SK-N-SH (cell line): Measurements from ENCODE around the gene CHRM3. TPM values are rescaled to one million over a fixed set of nuclear protein-coding genes. Genes with fewer than 3 reads are reported as not detected.

ENCODE experiments used
- CTCF ChIA-PET: fragments of 300-600, 350-600 bp; formaldehyde crosslinking; extraction: SDS; loops from one replicate; lab custom pipeline; 2021; lab: Yijun Ruan, JAX
- POLR2A ChIA-PET: fragments of 350-600 bp; sonication (Branson Sonifier 250); formaldehyde crosslinking; extraction: SDS; loops from one replicate; lab custom pipeline; 2020; ENCODE audit warnings: antibody characterized with exemption, inconsistent platforms; lab: Yijun Ruan, JAX
- DNase-seq: peaks from one replicate; pipeline ENCODE4 v3.0.0; 2012
- H2AFZ ChIP-seq: fragments of 200-600 bp; sonication (generic); 2 replicates; pipeline ENCODE4 v1.8.1; 2016; ENCODE audit warnings: antibody characterized with exemption, mild to moderate bottlenecking, low read depth
- H3F3A ChIP-seq: fragments of 200-600 bp; sonication (generic); replicated peaks from 2 replicates; pipeline ENCODE3; 2016; ENCODE audit warnings: antibody characterized with exemption, mild to moderate bottlenecking; ENCODE audit not compliant: insufficient read depth
- H3K27ac ChIP-seq, 2 experiments: fragments of 200-500 bp in 1 of 2; fragments of 200-600 bp in 1 of 2; sonication (Bioruptor generic) in 1 of 2; sonication (generic), shearing (Covaris generic) in 1 of 2; 2 replicates each; pipeline versions ENCODE4 v1.5.1 to v1.6.1; 2014 to 2016; ENCODE audit warnings: low read depth in 2 of 2, inconsistent platforms in 1 of 2, low read length in 1 of 2, mild to moderate bottlenecking in 1 of 2, mixed read lengths in 1 of 2
- H3K27me3 ChIP-seq: fragments of 200-600 bp; sonication (generic), shearing (Covaris generic); 2 replicates; pipeline ENCODE4 v1.6.1; 2016; ENCODE audit warnings: mixed run types; ENCODE audit not compliant: insufficient read depth
- H3K36me3 ChIP-seq, 2 experiments: fragments of 200-500 bp in 1 of 2; fragments of 200-600 bp in 1 of 2; sonication (Bioruptor generic) in 1 of 2; sonication (generic) in 1 of 2; replicated peaks in 1 of 2; 2 replicates each; pipeline versions ENCODE3 to v1.5.1; 2014 to 2016; ENCODE audit warnings: low read length in 1 of 2, mild to moderate bottlenecking in 1 of 2; ENCODE audit not compliant: insufficient read depth in 2 of 2, control insufficient read depth in 1 of 2
- H3K4me1 ChIP-seq, 2 experiments: fragments of 200-500 bp in 1 of 2; fragments of 200-600 bp in 1 of 2; sonication (Bioruptor generic) in 1 of 2; sonication (generic), shearing (Covaris generic) in 1 of 2; 2 replicates each; pipeline versions ENCODE4 v1.5.1 to v1.6.1; 2014 to 2016; ENCODE audit warnings: low read depth in 1 of 2, low read length in 1 of 2, mixed run types in 1 of 2; ENCODE audit not compliant: insufficient read depth in 2 of 2, control insufficient read depth in 1 of 2
- H3K4me2 ChIP-seq: fragments of 200-600 bp; sonication (generic), shearing (Covaris generic); 2 replicates; pipeline ENCODE4 v1.6.1; 2017; ENCODE audit warnings: mixed run types
- H3K4me3 ChIP-seq, 2 experiments: fragments of 200-500 bp in 1 of 2; fragments of 200-600 bp in 1 of 2; sonication (Bioruptor generic) in 1 of 2; sonication (generic), shearing (Covaris generic) in 1 of 2; 2 replicates each; pipeline versions ENCODE4 v1.5.1 to v1.8.1; 2014 to 2016; ENCODE audit warnings: low read depth in 2 of 2, inconsistent platforms in 1 of 2, low read length in 1 of 2, mild to moderate bottlenecking in 1 of 2, mixed read lengths in 1 of 2, moderate library complexity in 1 of 2
- H3K79me2 ChIP-seq: fragments of 200-600 bp; sonication (generic); 2 replicates; pipeline ENCODE4 v1.8.1; 2017; ENCODE audit warnings: mild to moderate bottlenecking; ENCODE audit not compliant: insufficient read depth
- H3K9ac ChIP-seq: fragments of 200-600 bp; sonication (generic); 2 replicates; pipeline ENCODE4 v1.6.1; 2017; ENCODE audit warnings: mixed run types
- H3K9me2 ChIP-seq: fragments of 200-600 bp; sonication (generic); 2 replicates; pipeline ENCODE4 v1.6.1; 2017; ENCODE audit warnings: mixed run types
- H3K9me3 ChIP-seq: fragments of 200-600 bp; sonication (generic); 2 replicates; pipeline ENCODE4 v1.6.1; 2017; ENCODE audit warnings: mixed run types, mild to moderate bottlenecking, moderate library complexity
- H4K20me1 ChIP-seq: fragments of 200-600 bp; sonication (generic); 2 replicates; pipeline ENCODE4 v1.6.1; 2017; ENCODE audit warnings: mild to moderate bottlenecking, mixed run types; ENCODE audit not compliant: insufficient read depth
- CTCF ChIP-seq: fragments of 200-600 bp; sonication (generic); IDR thresholded peaks from 2 replicates; pipeline ENCODE4 v1.6.1; 2017; ENCODE audit warnings: antibody characterized with exemption, mild to moderate bottlenecking, moderate library complexity
- ELF1 ChIP-seq: IDR thresholded peaks from 2 replicates; pipeline ENCODE4 v1.4.0; 2012
- EP300 ChIP-seq, 2 experiments: IDR thresholded peaks; 2 replicates each; pipeline versions ENCODE4 v1.4.0 to v1.6.1; 2012; ENCODE audit warnings: borderline replicate concordance in 1 of 2, low read depth in 1 of 2, low read length in 1 of 2
- EZH2phosphoT487 ChIP-seq: fragments of 200-600 bp; sonication (generic); IDR thresholded peaks from 2 replicates; pipeline ENCODE4 v1.6.1; 2017; ENCODE audit warnings: low read depth, mixed run types, mild to moderate bottlenecking, antibody characterized with exemption, moderate library complexity, borderline replicate concordance
- FOSL2 ChIP-seq: IDR thresholded peaks from 2 replicates; pipeline ENCODE4 v1.4.0; 2012; ENCODE audit warnings: low read depth, mild to moderate bottlenecking, moderate library complexity, borderline replicate concordance
- FOXJ3 ChIP-seq: sonication (generic); formaldehyde crosslinking; IDR thresholded peaks from 2 replicates; pipeline ENCODE4 v1.5.1; 2020; ENCODE audit warnings: mild to moderate bottlenecking, missing genetic modification reagents
- GABPA ChIP-seq: IDR thresholded peaks from 2 replicates; pipeline ENCODE4 v1.4.0; 2012; ENCODE audit warnings: low read depth, mild to moderate bottlenecking
- MXI1 ChIP-seq: IDR thresholded peaks from 2 replicates; pipeline ENCODE4 v1.6.1; 2012; ENCODE audit warnings: mild to moderate bottlenecking, low read depth, low read length, improper control_type of control experiment
- NFIC ChIP-seq: IDR thresholded peaks from 2 replicates; pipeline ENCODE4 v1.4.0; 2012; ENCODE audit warnings: borderline replicate concordance
- NRF1 ChIP-seq: IDR thresholded peaks from 2 replicates; pipeline ENCODE4 v1.6.1; 2012; ENCODE audit warnings: low read depth, mild to moderate bottlenecking, low read length
- POLR2AphosphoS5 ChIP-seq: IDR thresholded peaks from 2 replicates; pipeline ENCODE4 v1.6.1; 2012; ENCODE audit warnings: low read depth, low read length
- RXRA ChIP-seq: IDR thresholded peaks from 2 replicates; pipeline ENCODE4 v1.4.0; 2012; ENCODE audit warnings: low read depth, mild to moderate bottlenecking, borderline replicate concordance
- SMC3 ChIP-seq: IDR thresholded peaks from 2 replicates; pipeline ENCODE4 v1.6.1; 2012; ENCODE audit warnings: low read depth, low read length, improper control_type of control experiment
- TAF1 ChIP-seq: IDR thresholded peaks from 2 replicates; pipeline ENCODE4 v1.6.1; 2012; ENCODE audit warnings: low read depth, mild to moderate bottlenecking, low read length, moderate library complexity, borderline replicate concordance
- TEAD4 ChIP-seq: IDR thresholded peaks from 2 replicates; pipeline ENCODE4 v1.4.0; 2012; ENCODE audit warnings: mild to moderate bottlenecking, borderline replicate concordance; ENCODE audit not compliant: insufficient read depth
- USF1 ChIP-seq: IDR thresholded peaks from 2 replicates; pipeline ENCODE4 v1.4.0; 2012; ENCODE audit warnings: low read depth, borderline replicate concordance
- USF2 ChIP-seq: fragments of 150-350 bp; IDR thresholded peaks from 2 replicates; pipeline ENCODE4 v1.6.1; 2017; ENCODE audit warnings: antibody characterized with exemption, low read length, low read depth, borderline replicate concordance
- YY1 ChIP-seq: IDR thresholded peaks from 2 replicates; pipeline ENCODE4 v1.4.0; 2012; ENCODE audit warnings: low read depth, mild to moderate bottlenecking
- ZBTB33 ChIP-seq: IDR thresholded peaks from 2 replicates; pipeline ENCODE4 v1.4.0; 2012; ENCODE audit warnings: low read depth, borderline replicate concordance
- whole genome bisulfite sequencing: methylation state at CpG from one replicate; pipeline ENCODE4 v1.1.6; 2017; ENCODE audit warnings: low lambda C conversion rate; 5-methylcytosine and 5-hydroxymethylcytosine counted together
- polyA plus RNA-seq, 3 experiments: library from polyadenylated mRNA; depleted of rRNA; stranded (reverse); fragments of >200 nt; gene quantifications; 2 replicates each; pipeline ENCODE4 v1.2.3, GENCODE V29; 2012

CHRM3 gene
- polyA plus RNA-seq, 1 of the 3 experiments (the other 2 are of a cell fraction), result 0.07 TPM

GRCh38 chr1:239349699-239350098 lies 36.7 kb upstream of the CHRM3 start:
- Histone ChIP-seq H3F3A (no peaks in the 10 kb centered on the region), H3K36me3 (no peaks in the 10 kb centered on the region), H4K20me1 (no peaks in the 10 kb centered on the region), H3K79me2 (no peaks in the 10 kb centered on the region), H3K4me2 (no peak overlapping the region), H2AFZ (no peak overlapping the region), H3K9ac (no peak overlapping the region), H3K4me3 (no peak overlapping the region), H3K9me2 (no peaks in the 10 kb centered on the region), H3K27ac (no peak overlapping the region), H3K9me3 (no peaks in the 10 kb centered on the region), H3K4me1 (no peaks in the 10 kb centered on the region; a peak in 1 of 4 replicates), H3K27me3 (no peaks in the 10 kb centered on the region)
- POLR2A ChIA-PET, result no interaction called here
- CTCF ChIA-PET, result interaction anchor here (1.0 kb wide), 1 partner anchor 206 kb away, joined by 3 read pairs; no protein-coding TSS in a partner anchor
- TF ChIP-seq TAF1, result no peak
- no peak for TF ChIP-seq FOXJ3 (CRISPR knock-in tag)
- TF ChIP-seq ELF1, result no peak
- no peak for TF ChIP-seq NFIC
- no peak for TF ChIP-seq POLR2AphosphoS5
- no peak for TF ChIP-seq TEAD4
- no peak for TF ChIP-seq YY1
- no peak for TF ChIP-seq CTCF
- no peak for TF ChIP-seq GABPA
- TF ChIP-seq MXI1, result no peak
- TF ChIP-seq FOSL2, result no peak
- no peak for TF ChIP-seq RXRA
- no peak for TF ChIP-seq USF1
- no peak for TF ChIP-seq USF2
- no peak for TF ChIP-seq NRF1
- no peak for TF ChIP-seq EP300 (IDR thresholded peaks at IDR 0.05; ENCODE audit: borderline replicate concordance in 1 of 2, low read depth in 1 of 2, low read length in 1 of 2)
- TF ChIP-seq SMC3, result no peak
- no peak for TF ChIP-seq EZH2phosphoT487
- no peak for TF ChIP-seq ZBTB33
- no peak for DNase-seq
- 67% methylated on average over 6 of the region's 6 CpGs for WGBS
